ENCODE results near the gene RADX. TPM values are rescaled to one million over a fixed set of nuclear protein-coding genes. Genes with fewer than 3 reads are reported as not detected.

RADX gene
- total and polyA plus RNA-seq, 5 donors from 2014 or later: 0.81 to 12.4 (median 1.9) TPM

DNA sequence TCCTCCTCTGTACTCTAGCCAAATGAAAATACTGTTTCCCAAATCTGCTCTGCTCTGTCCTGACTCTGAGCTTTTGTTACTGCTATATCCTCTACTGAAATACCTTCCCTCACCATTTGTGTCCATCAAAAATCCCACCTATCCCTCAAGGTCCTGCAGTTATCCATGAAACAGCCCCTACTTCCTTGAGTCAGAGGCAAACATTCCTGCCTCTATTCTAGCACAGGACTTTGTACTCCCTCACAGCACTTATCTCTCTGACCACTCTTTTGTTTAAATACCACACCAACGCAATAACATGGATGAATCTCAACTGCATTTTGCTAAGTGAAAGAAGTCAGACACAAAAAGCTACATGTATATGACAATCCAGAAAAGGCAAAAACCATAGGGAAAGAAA lies 104.2 kb downstream of the RADX start:
- H3K27me3 Mint-ChIP-seq: no peaks in the 10 kb centered on the region
- Histone ChIP-seq H3K36me3 (ENCODE audit: control insufficient read depth, insufficient read depth, low read length) (no peaks in the 10 kb centered on the region), H3K27ac (ENCODE audit: insufficient read depth, low read length, poor library complexity, severe bottlenecking) (no peak overlapping the region), H3K4me1 (ENCODE audit: control insufficient read depth, insufficient read depth, low read length, poor library complexity, severe bottlenecking) (no peaks in the 10 kb centered on the region), H3K9me3 (ENCODE audit: control insufficient read depth in 2 of 2, low read length in 2 of 2) (no peaks in the 10 kb centered on the region), H3K4me3 (ENCODE audit: low read depth, low read length) (no peak overlapping the region), H3K27me3 (ENCODE audit: control insufficient read depth, insufficient read depth, low read length) (no peaks in the 10 kb centered on the region)
- H3K27ac Mint-ChIP-seq: peak overlapping the region in 1 of 3 donors; percentile 80
- no peaks in the 10 kb centered on the region for H3K4me1 Mint-ChIP-seq
- H3K36me3 Mint-ChIP-seq: no peaks in the 10 kb centered on the region
- ATAC-seq (ENCODE audit: low read depth in 2 of 2) (no peak), DNase-seq (no peak)
- peaks cover 0 to 2% (median 0%) of the 10 kb centered on the region in 7 donors for H3K9me3 Mint-ChIP-seq
- H3K4me3 Mint-ChIP-seq: no peak overlapping the region

DNA sequence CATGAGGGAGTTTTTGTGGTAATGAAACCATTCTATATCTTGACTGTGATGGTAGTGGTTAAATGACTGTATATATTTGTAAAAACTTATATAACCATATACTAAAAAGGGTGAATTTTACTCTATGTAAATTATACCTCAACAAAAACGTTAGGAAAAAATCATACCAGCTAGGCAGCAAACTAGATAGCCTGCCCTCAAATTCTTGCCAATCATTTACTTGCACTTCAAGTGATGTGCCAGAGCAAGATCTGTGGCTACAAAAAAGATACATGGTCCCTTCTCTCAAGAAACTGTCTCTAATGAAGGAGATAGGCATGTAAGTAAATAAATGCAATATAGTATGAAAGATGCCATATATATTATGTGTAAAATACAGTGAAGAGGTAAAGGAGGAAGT lies 104.7 kb downstream of the RADX start:
- no peaks in the 10 kb centered on the region for H3K27me3 ChIP-seq (ENCODE audit: control insufficient read depth, insufficient read depth, low read length)
- DNase-seq (no peak), ATAC-seq (ENCODE audit: low read depth in 2 of 2) (no peak)
- no peak overlapping the region for H3K27ac Mint-ChIP-seq
- no peaks in the 10 kb centered on the region for H3K9me3 ChIP-seq (ENCODE audit: control insufficient read depth in 2 of 2, low read length in 2 of 2)
- H3K9me3 Mint-ChIP-seq: peaks cover 0 to 2% (median 0%) of the 10 kb centered on the region in 7 donors
- H3K27ac ChIP-seq (ENCODE audit: insufficient read depth, low read length, poor library complexity, severe bottlenecking): no peak overlapping the region
- no peaks in the 10 kb centered on the region for H3K36me3 ChIP-seq (ENCODE audit: control insufficient read depth, insufficient read depth, low read length)
- no peaks in the 10 kb centered on the region for H3K4me1 Mint-ChIP-seq
- H3K4me3 ChIP-seq (ENCODE audit: low read depth, low read length): no peak overlapping the region
- H3K27me3 Mint-ChIP-seq: no peaks in the 10 kb centered on the region
- no peaks in the 10 kb centered on the region for H3K4me1 ChIP-seq (ENCODE audit: control insufficient read depth, insufficient read depth, low read length, poor library complexity, severe bottlenecking)
- no peak overlapping the region for H3K4me3 Mint-ChIP-seq
- H3K36me3 Mint-ChIP-seq: no peaks in the 10 kb centered on the region

DNA sequence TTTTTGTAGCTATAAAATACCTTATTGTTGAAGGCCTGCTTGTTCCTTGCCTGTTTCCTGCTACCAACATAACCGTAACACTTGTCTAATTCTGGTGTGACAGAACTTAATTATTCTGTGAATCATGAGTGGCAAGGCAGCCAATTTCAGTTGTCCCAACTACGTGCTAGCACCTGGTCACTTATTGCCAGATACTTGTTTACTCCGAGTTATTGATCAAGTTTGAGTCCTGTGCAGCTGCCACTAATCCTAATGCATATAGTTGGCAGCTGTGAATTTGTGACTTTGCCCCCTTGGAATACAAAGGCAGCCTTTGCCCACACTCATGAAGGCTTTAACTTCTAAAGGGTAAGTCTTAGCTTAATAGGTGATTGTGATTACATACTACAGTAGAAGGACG lies 106.9 kb downstream of the RADX start:
- Mint-ChIP-seq H3K4me1 (no peaks in the 10 kb centered on the region), H3K27me3 (peaks cover 7% of the 10 kb centered on the region), H3K27ac (no peak overlapping the region), H3K4me3 (no peak overlapping the region), H3K36me3 (no peaks in the 10 kb centered on the region), H3K9me3 (peaks cover 0 to 2% (median 0%) of the 10 kb centered on the region in 7 donors)
- H3K4me1 ChIP-seq (ENCODE audit: control insufficient read depth, insufficient read depth, low read length, poor library complexity, severe bottlenecking): no peaks in the 10 kb centered on the region
- no peaks in the 10 kb centered on the region for H3K9me3 ChIP-seq (ENCODE audit: control insufficient read depth in 2 of 2, low read length in 2 of 2)
- H3K27me3 ChIP-seq (ENCODE audit: control insufficient read depth, insufficient read depth, low read length): no peaks in the 10 kb centered on the region
- H3K4me3 ChIP-seq (ENCODE audit: low read depth, low read length): no peak overlapping the region
- H3K27ac ChIP-seq (ENCODE audit: insufficient read depth, low read length, poor library complexity, severe bottlenecking): no peak overlapping the region
- H3K36me3 ChIP-seq (ENCODE audit: control insufficient read depth, insufficient read depth, low read length): no peaks in the 10 kb centered on the region
- ATAC-seq (ENCODE audit: low read depth in 2 of 2): no peak
- no peak for DNase-seq

DNA sequence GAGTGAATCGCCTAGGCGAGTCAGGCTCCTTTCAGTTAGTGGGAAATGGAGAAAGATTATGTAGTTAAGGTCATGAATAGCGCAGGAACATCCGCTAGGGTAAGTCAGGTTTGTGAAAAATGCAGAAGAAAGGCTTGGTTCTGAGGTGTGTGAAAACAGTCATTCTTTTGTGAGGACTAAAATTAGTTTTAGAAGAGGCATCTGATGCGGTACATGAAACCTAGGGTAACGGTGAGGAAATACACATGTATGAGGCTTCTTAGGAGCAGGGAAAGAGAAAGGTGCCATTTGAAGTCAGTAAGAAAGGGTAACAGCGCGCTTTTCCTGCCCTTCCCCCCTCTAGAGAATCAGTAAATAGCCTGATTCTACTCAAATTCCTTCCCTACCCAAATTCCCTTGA lies 114.2 kb downstream of the RADX start:
- Mint-ChIP-seq H3K36me3 (no peaks in the 10 kb centered on the region), H3K27me3 (peaks cover 35% of the 10 kb centered on the region), H3K9me3 (peaks cover 0 to 2% (median 0%) of the 10 kb centered on the region in 7 donors), H3K4me1 (peaks cover 0 to 7% (median 0%) of the 10 kb centered on the region in 4 donors), H3K4me3 (peak overlapping the region in 1 of 4 donors; percentile 39), H3K27ac (no peak overlapping the region)
- H3K4me1 ChIP-seq (ENCODE audit: control insufficient read depth, insufficient read depth, low read length, poor library complexity, severe bottlenecking): no peaks in the 10 kb centered on the region
- no peaks in the 10 kb centered on the region for H3K9me3 ChIP-seq (ENCODE audit: control insufficient read depth in 2 of 2, low read length in 2 of 2)
- DNase-seq (no peak), ATAC-seq (ENCODE audit: low read depth in 2 of 2) (no peak)
- H3K36me3 ChIP-seq (ENCODE audit: control insufficient read depth, insufficient read depth, low read length): no peaks in the 10 kb centered on the region
- peaks cover 6% of the 10 kb centered on the region for H3K27me3 ChIP-seq (ENCODE audit: control insufficient read depth, insufficient read depth, low read length)
- H3K4me3 ChIP-seq (ENCODE audit: low read depth, low read length): no peak overlapping the region
- H3K27ac ChIP-seq (ENCODE audit: insufficient read depth, low read length, poor library complexity, severe bottlenecking): no peak overlapping the region

DNA sequence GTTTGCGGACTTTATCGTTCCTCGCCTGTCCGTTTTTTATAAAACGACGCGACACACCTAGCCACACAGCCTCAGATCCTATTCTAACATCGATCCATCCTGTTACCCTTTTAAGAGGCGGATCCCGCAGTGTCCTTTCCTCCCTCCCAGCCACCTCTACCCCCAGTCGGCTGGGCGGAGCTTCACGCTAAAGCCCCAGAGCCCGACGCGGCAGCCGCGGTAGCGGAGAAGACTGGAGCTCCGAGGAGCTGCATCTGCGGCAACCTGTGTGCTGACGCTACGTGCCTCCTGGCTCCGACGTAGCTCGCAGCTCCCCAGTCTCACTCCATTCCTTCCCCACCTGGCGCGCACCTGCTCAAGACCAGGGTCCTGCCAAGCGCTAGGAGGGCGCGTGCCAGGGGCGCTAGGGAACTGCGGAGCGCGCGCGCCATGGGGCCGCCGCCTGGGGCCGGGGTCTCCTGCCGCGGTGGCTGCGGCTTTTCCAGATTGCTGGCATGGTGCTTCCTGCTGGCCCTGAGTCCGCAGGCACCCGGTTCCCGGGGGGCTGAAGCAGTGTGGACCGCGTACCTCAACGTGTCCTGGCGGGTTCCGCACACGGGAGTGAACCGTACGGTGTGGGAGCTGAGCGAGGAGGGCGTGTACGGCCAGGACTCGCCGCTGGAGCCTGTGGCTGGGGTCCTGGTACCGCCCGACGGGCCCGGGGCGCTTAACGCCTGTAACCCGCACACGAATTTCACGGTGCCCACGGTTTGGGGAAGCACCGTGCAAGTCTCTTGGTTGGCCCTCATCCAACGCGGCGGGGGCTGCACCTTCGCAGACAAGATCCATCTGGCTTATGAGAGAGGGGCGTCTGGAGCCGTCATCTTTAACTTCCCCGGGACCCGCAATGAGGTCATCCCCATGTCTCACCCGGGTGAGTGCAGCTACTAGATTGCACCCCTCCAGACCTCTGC lies 115.0 kb downstream of the RADX start, which contains the start of gene RNF128:
TSS of gene RNF128 (plus strand) at position 217 of the 953 bp plus-strand sequence. CDS start at position 430, 213 bp downstream.
- no peak within 1 kb of the TSS for H3K27ac ChIP-seq (ENCODE audit: insufficient read depth, low read length, poor library complexity, severe bottlenecking)
- Mint-ChIP-seq H3K27me3 (peaks cover 33% of the 10 kb centered on the region), H3K27ac (no peak within 1 kb of the TSS), H3K4me1 (peaks cover 0 to 7% (median 0%) of the 10 kb centered on the region in 4 donors), H3K36me3 (no peaks in the 10 kb centered on the region), H3K9me3 (peaks cover 0 to 2% (median 0%) of the 10 kb centered on the region in 7 donors), H3K4me3 (peak within 1 kb of the TSS in 2 of 4 donors; percentile 39 to 47)
- H3K4me3 ChIP-seq (ENCODE audit: low read depth, low read length): no peak within 1 kb of the TSS
- DNase-seq (peak in 1 of 3 donors; percentile 21), ATAC-seq (ENCODE audit: low read depth in 2 of 2) (no peak)
- H3K9me3 ChIP-seq (ENCODE audit: control insufficient read depth in 2 of 2, low read length in 2 of 2): no peaks in the 10 kb centered on the region
- H3K36me3 ChIP-seq (ENCODE audit: control insufficient read depth, insufficient read depth, low read length): no peaks in the 10 kb centered on the region
- peaks cover 6% of the 10 kb centered on the region for H3K27me3 ChIP-seq (ENCODE audit: control insufficient read depth, insufficient read depth, low read length)
- no peaks in the 10 kb centered on the region for H3K4me1 ChIP-seq (ENCODE audit: control insufficient read depth, insufficient read depth, low read length, poor library complexity, severe bottlenecking)

DNA sequence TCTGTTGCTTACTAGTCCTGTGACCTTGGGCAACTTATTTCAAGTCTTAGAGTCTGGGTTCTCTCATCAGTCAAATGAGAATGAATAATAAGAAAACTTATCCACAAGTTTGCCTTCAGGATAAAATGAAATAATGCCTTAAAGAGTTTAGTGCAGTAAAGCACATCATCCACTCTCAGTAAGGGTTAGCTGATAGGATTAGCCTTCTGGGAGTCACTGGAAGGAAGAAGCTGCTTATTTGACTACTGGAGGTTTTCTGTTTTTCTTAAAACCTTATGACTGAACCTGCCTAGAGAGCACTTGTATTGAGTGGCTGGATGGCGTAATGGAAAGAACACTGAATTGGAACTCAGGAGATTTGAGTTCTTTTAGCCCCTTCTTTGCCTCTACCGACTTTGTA lies 116.6 kb downstream of the RADX start:
- Mint-ChIP-seq H3K27me3 (peaks cover 31% of the 10 kb centered on the region), H3K4me3 (no peak overlapping the region), H3K9me3 (peaks cover 0 to 2% (median 0%) of the 10 kb centered on the region in 7 donors), H3K4me1 (peaks cover 0 to 7% (median 0%) of the 10 kb centered on the region in 4 donors), H3K36me3 (no peaks in the 10 kb centered on the region), H3K27ac (no peak overlapping the region)
- H3K4me1 ChIP-seq (ENCODE audit: control insufficient read depth, insufficient read depth, low read length, poor library complexity, severe bottlenecking): no peaks in the 10 kb centered on the region
- no peak for DNase-seq
- no peak overlapping the region for H3K27ac ChIP-seq (ENCODE audit: insufficient read depth, low read length, poor library complexity, severe bottlenecking)
- H3K27me3 ChIP-seq (ENCODE audit: control insufficient read depth, insufficient read depth, low read length): peaks cover 6% of the 10 kb centered on the region
- no peak for ATAC-seq (ENCODE audit: low read depth in 2 of 2)
- H3K9me3 ChIP-seq (ENCODE audit: control insufficient read depth in 2 of 2, low read length in 2 of 2): no peaks in the 10 kb centered on the region
- no peaks in the 10 kb centered on the region for H3K36me3 ChIP-seq (ENCODE audit: control insufficient read depth, insufficient read depth, low read length)
- H3K4me3 ChIP-seq (ENCODE audit: low read depth, low read length): no peak overlapping the region
